CD4-positive, alpha-beta memory T cell (primary cell): Measurements from ENCODE around the gene AHCYL1. TPM values are rescaled to one million over a fixed set of nuclear protein-coding genes. Genes with fewer than 3 reads are reported as not detected.

Experiments
- CTCF ChIA-PET: fragments of 350-600 bp; sonication (Branson Sonifier 250); formaldehyde crosslinking; loops from one replicate; lab custom pipeline; 2021; ENCODE audit warnings: inconsistent platforms; ENCODE audit not compliant: partially characterized antibody; lab: Charles Lee
- POLR2A ChIA-PET: fragments of 350-600 bp; sonication (Branson Sonifier 250); formaldehyde crosslinking; loops from one replicate; lab custom pipeline; 2021; ENCODE audit not compliant: partially characterized antibody; lab: Charles Lee
- DNase-seq, 5 donors: peaks; one replicate each; pipeline versions ENCODE4 v3.0.0 to v3.0.0-alpha.2; 2020 to 2022; ENCODE audit warnings: mixed read lengths in 1 of 5
- H3K27ac ChIP-seq: one replicate; pipeline ENCODE4 v1.7.0; 2013; ENCODE audit warnings: low read depth, low read length
- H3K27me3 ChIP-seq: 2 replicates; pipeline ENCODE4 v1.7.0; 2013; ENCODE audit warnings: mild to moderate bottlenecking, low read length, moderate library complexity; ENCODE audit not compliant: insufficient read depth
- H3K36me3 ChIP-seq: 2 replicates; pipeline ENCODE4 v1.7.0; 2013; ENCODE audit warnings: mild to moderate bottlenecking, low read length, moderate library complexity; ENCODE audit not compliant: insufficient read depth
- H3K4me1 ChIP-seq: 2 replicates; pipeline ENCODE4 v1.7.0; 2013; ENCODE audit warnings: mild to moderate bottlenecking, low read length, moderate library complexity; ENCODE audit not compliant: insufficient read depth
- H3K4me3 ChIP-seq, 2 donors: one replicate each; pipeline ENCODE4 v1.7.0; 2013; ENCODE audit warnings: low read length in 2 of 2, mild to moderate bottlenecking in 1 of 2
- H3K9me3 ChIP-seq, 2 donors: one replicate each; pipeline ENCODE4 v1.7.0; 2013; ENCODE audit warnings: low read length in 2 of 2, control low read depth in 1 of 2; ENCODE audit not compliant: control insufficient read depth in 1 of 2
- H3K27ac Mint-ChIP-seq, 7 donors: one replicate each; pipeline ENCODE4 v1.8.0; 2020 to 2021; ENCODE audit warnings: mixed read lengths in 7 of 7, mild to moderate bottlenecking in 6 of 7, inconsistent platforms in 3 of 7, moderate library complexity in 3 of 7
- H3K27me3 Mint-ChIP-seq, 2 donors: one replicate each; pipeline ENCODE4 v1.8.0; 2020 to 2021; ENCODE audit warnings: mixed read lengths in 2 of 2
- H3K36me3 Mint-ChIP-seq, 2 donors: one replicate each; pipeline ENCODE4 v1.8.0; 2020 to 2021; ENCODE audit warnings: mixed read lengths in 2 of 2, inconsistent platforms in 1 of 2, mild to moderate bottlenecking in 1 of 2
- H3K4me1 Mint-ChIP-seq, 4 donors: one replicate each; pipeline ENCODE4 v1.8.0; 2020 to 2021; ENCODE audit warnings: mixed read lengths in 4 of 4, mild to moderate bottlenecking in 1 of 4
- H3K4me3 Mint-ChIP-seq, 8 donors: one replicate each; pipeline ENCODE4 v1.8.0; 2020 to 2021; ENCODE audit warnings: mixed read lengths in 8 of 8, mild to moderate bottlenecking in 7 of 8, moderate library complexity in 6 of 8, inconsistent platforms in 3 of 8
- H3K9me3 Mint-ChIP-seq, 8 donors: one replicate each; pipeline ENCODE4 v1.8.0; 2020 to 2021; ENCODE audit warnings: mixed read lengths in 8 of 8, mild to moderate bottlenecking in 5 of 8, inconsistent platforms in 3 of 8, moderate library complexity in 1 of 8
- intact Hi-C: fragments of 100-400 bp; cut with micrococcal nuclease; formaldehyde crosslinking; loops from one replicate; pipeline ENCODE4 v1.15.1; 2023
- polyA plus RNA-seq, 2 donors: library from polyadenylated mRNA; unstranded; fragments of 300-500 nt; fragmentation: Illumina TruSeq; gene quantifications; one replicate each; pipeline ENCODE4 v1.2.3, GENCODE V29; 2021
- total RNA-seq, 2 experiments: library from RNA; stranded (reverse); gene quantifications; one replicate each; pipeline ENCODE4 v1.2.3, GENCODE V29; 2021

Gene AHCYL1
- total and polyA plus RNA-seq, 4 experiments from 2014 or later, result 41.7 to 54.9 (median 44.7) TPM

GRCh38 chr1:109975718-109976117, 8.8 kb upstream of the AHCYL1 start:
- Histone ChIP-seq H3K4me1 (no peaks in the 10 kb centered on the region), H3K27me3 (no peaks in the 10 kb centered on the region), H3K9me3 (no peaks in the 10 kb centered on the region), H3K36me3 (no peaks in the 10 kb centered on the region), H3K27ac (no peak overlapping the region), H3K4me3 (no peak overlapping the region)
- CTCF ChIA-PET, result interaction anchor here (5.5 to 15.4 kb wide), 2 partner anchors 9 to 194 kb away, joined by 34 to 864 read pairs; partner anchors contain the start of gene AHCYL1
- intact Hi-C loops, result no loop called here
- Mint-ChIP-seq H3K9me3 (no peaks in the 10 kb centered on the region), H3K4me1 (peaks cover 0 to 1% (median 0%) of the 10 kb centered on the region in 4 donors), H3K36me3 (no peaks in the 10 kb centered on the region), H3K27ac (no peak overlapping the region), H3K4me3 (no peak overlapping the region), H3K27me3 (peaks cover 6 to 8% of the 10 kb centered on the region in 2 donors)
- no peak for DNase-seq
- POLR2A ChIA-PET, result no interaction called here

- no peak for DNase-seq
- intact Hi-C loops, result no loop called here
- Mint-ChIP-seq H3K27ac (no peak overlapping the region), H3K36me3 (no peaks in the 10 kb centered on the region), H3K4me3 (no peak overlapping the region), H3K9me3 (no peaks in the 10 kb centered on the region), H3K4me1 (peaks cover 0 to 1% (median 0%) of the 10 kb centered on the region in 4 donors), H3K27me3 (peaks cover 6 to 8% of the 10 kb centered on the region in 2 donors)
- Histone ChIP-seq H3K36me3 (no peaks in the 10 kb centered on the region), H3K27me3 (no peaks in the 10 kb centered on the region), H3K4me1 (no peaks in the 10 kb centered on the region), H3K9me3 (no peaks in the 10 kb centered on the region), H3K4me3 (no peak overlapping the region), H3K27ac (no peak overlapping the region)
- POLR2A ChIA-PET, result no interaction called here
- CTCF ChIA-PET, result interaction anchor here (5.5 to 15.4 kb wide), 3 partner anchors 8 to 336 kb away, joined by 29 to 864 read pairs (median 34); partner anchors contain the start of gene AHCYL1
Measured at GRCh38 chr1:109976762-109977161, 7.8 kb upstream of the AHCYL1 start.

- Histone ChIP-seq H3K27me3 (no peaks in the 10 kb centered on the region), H3K9me3 (no peaks in the 10 kb centered on the region), H3K27ac (no peak overlapping the region), H3K4me1 (no peaks in the 10 kb centered on the region), H3K4me3 (no peak overlapping the region), H3K36me3 (no peaks in the 10 kb centered on the region)
- no peaks in the 10 kb centered on the region for H3K9me3 Mint-ChIP-seq
- H3K4me1 Mint-ChIP-seq, result peaks cover 0 to 1% (median 0%) of the 10 kb centered on the region in 4 donors
- no peak for DNase-seq
- H3K36me3 Mint-ChIP-seq, result no peaks in the 10 kb centered on the region
- ChIA-PET POLR2A (no interaction called here), CTCF (interaction anchor here (5.7 to 15.4 kb wide), 2 partner anchors 196 to 337 kb away, joined by 29 to 864 read pairs; no protein-coding TSS in a partner anchor)
- peaks cover 6 to 8% of the 10 kb centered on the region in 2 donors for H3K27me3 Mint-ChIP-seq
- H3K4me3 Mint-ChIP-seq, result no peak overlapping the region
- intact Hi-C loops, result no loop called here
- H3K27ac Mint-ChIP-seq, result no peak overlapping the region
Measured at GRCh38 chr1:109977225-109977624, 7.3 kb upstream of the AHCYL1 start.

- Mint-ChIP-seq H3K36me3 (no peaks in the 10 kb centered on the region), H3K27me3 (peaks cover 6 to 8% of the 10 kb centered on the region in 2 donors), H3K4me1 (peaks cover 0 to 1% (median 0%) of the 10 kb centered on the region in 4 donors), H3K9me3 (no peaks in the 10 kb centered on the region), H3K4me3 (no peak overlapping the region), H3K27ac (no peak overlapping the region)
- ChIA-PET POLR2A (no interaction called here), CTCF (interaction anchor here (5.7 to 15.4 kb wide), 2 partner anchors 196 to 337 kb away, joined by 29 to 864 read pairs; no protein-coding TSS in a partner anchor)
- Histone ChIP-seq H3K27me3 (no peaks in the 10 kb centered on the region), H3K4me1 (no peaks in the 10 kb centered on the region), H3K36me3 (no peaks in the 10 kb centered on the region), H3K9me3 (no peaks in the 10 kb centered on the region), H3K27ac (no peak overlapping the region), H3K4me3 (no peak overlapping the region)
- no peak for DNase-seq
- intact Hi-C loops, result no loop called here
Measured at GRCh38 chr1:109977657-109978378, 6.7 kb upstream of the AHCYL1 start.

GRCh38 chr1:109978761-109979488, 5.6 kb upstream of the AHCYL1 start:
- H3K27me3 Mint-ChIP-seq, result peaks cover 6 to 8% of the 10 kb centered on the region in 2 donors
- DNase-seq, result no peak
- Histone ChIP-seq H3K27ac (no peak overlapping the region), H3K4me1 (no peaks in the 10 kb centered on the region), H3K27me3 (no peaks in the 10 kb centered on the region), H3K36me3 (no peaks in the 10 kb centered on the region), H3K9me3 (no peaks in the 10 kb centered on the region), H3K4me3 (no peak overlapping the region)
- no peak overlapping the region for H3K4me3 Mint-ChIP-seq
- ChIA-PET CTCF (interaction anchor here (1.2 to 15.4 kb wide), 3 partner anchors 197 to 446 kb away, joined by 3 to 864 read pairs (median 29); no protein-coding TSS in a partner anchor), POLR2A (interaction anchor here (0.7 to 1.3 kb wide), 2 partner anchors 63 to 197 kb away, joined by 3 read pairs; no protein-coding TSS in a partner anchor)
- no peaks in the 10 kb centered on the region for H3K9me3 Mint-ChIP-seq
- intact Hi-C loops, result no loop called here
- H3K36me3 Mint-ChIP-seq, result no peaks in the 10 kb centered on the region
- peak overlapping the region in 1 of 7 donors; percentile 50 for H3K27ac Mint-ChIP-seq
- peaks cover 0 to 1% (median 0%) of the 10 kb centered on the region in 4 donors for H3K4me1 Mint-ChIP-seq

- H3K27ac ChIP-seq, result no peak overlapping the region
- no peak overlapping the region for H3K27ac Mint-ChIP-seq
- no peaks in the 10 kb centered on the region for H3K36me3 ChIP-seq
- H3K4me3 ChIP-seq, result no peak overlapping the region
- H3K9me3 Mint-ChIP-seq, result no peaks in the 10 kb centered on the region
- CTCF ChIA-PET, result interaction anchor here (1.0 to 15.4 kb wide), 4 partner anchors 32 to 446 kb away, joined by 3 to 864 read pairs (median 16); no protein-coding TSS in a partner anchor
- no peak overlapping the region for H3K4me3 Mint-ChIP-seq
- POLR2A ChIA-PET, result interaction anchor here (0.7 to 1.3 kb wide), 2 partner anchors 63 to 198 kb away, joined by 3 read pairs; no protein-coding TSS in a partner anchor
- no peaks in the 10 kb centered on the region for H3K9me3 ChIP-seq
- H3K27me3 ChIP-seq, result no peaks in the 10 kb centered on the region
- intact Hi-C loops, result loop anchor here (5.0 kb wide), 2 partner anchors 322 to 487 kb away; partner anchors contain the start of genes CYB561D1 and GSTM4
- peaks cover 0 to 2% of the 10 kb centered on the region in 2 donors for H3K36me3 Mint-ChIP-seq
- H3K4me1 Mint-ChIP-seq, result peaks cover 0 to 6% (median 4%) of the 10 kb centered on the region in 4 donors
- no peak for DNase-seq
- H3K27me3 Mint-ChIP-seq, result peaks cover 5 to 6% of the 10 kb centered on the region in 2 donors
- H3K4me1 ChIP-seq, result peaks cover 4% of the 10 kb centered on the region
Measured at GRCh38 chr1:109979489-109980091, 5.0 kb upstream of the AHCYL1 start.
